ENCODE data around the gene SLC22A6. TPM values are rescaled to one million over a fixed set of nuclear protein-coding genes. Genes with fewer than 3 reads are reported as not detected.

Gene SLC22A6
- total RNA-seq, 1 donor from 2014 or later, result not detected

DNA sequence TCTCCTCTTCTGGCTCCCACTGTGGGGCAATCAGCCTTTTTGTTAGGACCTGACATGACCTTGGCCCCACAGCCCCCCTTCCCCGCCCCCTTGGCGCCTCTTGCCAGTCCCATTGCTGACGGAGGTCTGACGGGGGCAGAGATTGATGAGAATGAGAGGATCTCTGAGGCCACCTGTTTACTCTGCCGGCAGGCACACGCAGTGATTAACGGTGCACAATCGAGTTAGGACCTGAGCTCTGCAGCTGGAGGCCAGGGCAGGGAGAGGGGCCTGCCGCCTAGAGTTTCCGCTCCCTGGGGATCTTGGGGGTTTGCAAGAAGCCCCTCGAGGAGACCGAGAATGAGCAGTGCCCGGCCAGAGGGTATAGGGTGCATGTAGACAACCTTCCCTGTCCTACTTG lies 56.8 kb downstream of the SLC22A6 start:
- peaks cover 27% of the 10 kb centered on the region for H3K4me1 ChIP-seq
- no peaks in the 10 kb centered on the region for H3K9me3 ChIP-seq
- H3K27me3 ChIP-seq, result peaks cover 12% of the 10 kb centered on the region
- intact Hi-C loops (cut with DNase I), result no loop called here
- no peak overlapping the region for H3K4me3 ChIP-seq
- no peak overlapping the region for H3K27ac ChIP-seq
- TF ChIP-seq, protein P1, sequence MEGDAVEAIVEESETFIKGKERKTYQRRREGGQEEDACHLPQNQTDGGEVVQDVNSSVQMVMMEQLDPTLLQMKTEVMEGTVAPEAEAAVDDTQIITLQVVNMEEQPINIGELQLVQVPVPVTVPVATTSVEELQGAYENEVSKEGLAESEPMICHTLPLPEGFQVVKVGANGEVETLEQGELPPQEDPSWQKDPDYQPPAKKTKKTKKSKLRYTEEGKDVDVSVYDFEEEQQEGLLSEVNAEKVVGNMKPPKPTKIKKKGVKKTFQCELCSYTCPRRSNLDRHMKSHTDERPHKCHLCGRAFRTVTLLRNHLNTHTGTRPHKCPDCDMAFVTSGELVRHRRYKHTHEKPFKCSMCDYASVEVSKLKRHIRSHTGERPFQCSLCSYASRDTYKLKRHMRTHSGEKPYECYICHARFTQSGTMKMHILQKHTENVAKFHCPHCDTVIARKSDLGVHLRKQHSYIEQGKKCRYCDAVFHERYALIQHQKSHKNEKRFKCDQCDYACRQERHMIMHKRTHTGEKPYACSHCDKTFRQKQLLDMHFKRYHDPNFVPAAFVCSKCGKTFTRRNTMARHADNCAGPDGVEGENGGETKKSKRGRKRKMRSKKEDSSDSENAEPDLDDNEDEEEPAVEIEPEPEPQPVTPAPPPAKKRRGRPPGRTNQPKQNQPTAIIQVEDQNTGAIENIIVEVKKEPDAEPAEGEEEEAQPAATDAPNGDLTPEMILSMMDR (IDR thresholded peaks at IDR 0.05), result no peak
- no peak for TF ChIP-seq POLR2AphosphoS5 (IDR thresholded peaks at IDR 0.05; ENCODE audit: insufficient read depth in 1 of 2, low read depth in 1 of 2)
- TF ChIP-seq POLR2A (IDR thresholded peaks at IDR 0.05), result no peak
- no peak for DNase-seq (ENCODE audit: extremely low spot score in 2 of 2)
- H3K36me3 ChIP-seq, result no peaks in the 10 kb centered on the region

DNA sequence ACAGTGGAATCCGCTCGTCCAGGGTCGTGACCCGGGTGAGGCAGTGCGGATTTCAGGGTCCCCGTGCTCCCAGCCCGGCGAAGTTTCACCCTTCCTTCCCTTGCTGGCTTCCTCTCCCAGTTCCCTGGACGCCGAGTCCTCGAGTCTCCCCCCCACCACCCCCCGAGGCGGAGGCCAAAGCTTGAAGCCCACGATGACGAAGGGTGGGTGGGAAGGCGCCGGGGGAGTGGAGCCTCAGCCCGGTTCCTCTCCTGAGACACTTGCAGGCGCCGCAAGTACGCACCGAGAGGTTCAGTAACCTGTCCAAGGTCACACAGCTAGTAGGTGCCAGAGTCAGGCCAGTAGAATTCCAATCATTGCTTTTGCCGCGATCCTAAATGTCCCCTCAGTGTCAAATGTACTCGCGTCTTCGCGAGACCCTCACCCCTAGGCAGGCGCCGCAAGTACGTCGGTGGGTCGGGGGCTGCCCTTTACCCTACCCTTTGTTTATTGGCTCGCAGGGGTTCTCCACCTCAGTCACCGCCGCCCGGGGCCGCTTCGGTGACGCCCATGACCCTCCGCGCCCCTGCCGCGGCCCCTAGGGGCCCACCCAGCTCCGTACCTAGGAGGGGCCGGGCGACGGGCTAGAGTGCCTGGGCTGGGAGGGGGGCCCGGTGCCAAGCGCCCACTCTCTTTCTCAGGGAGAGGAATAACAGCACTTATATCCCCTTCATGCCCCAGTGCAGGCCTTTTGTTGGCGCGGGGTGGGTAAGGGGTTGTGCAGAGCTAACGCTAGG lies 57.9 kb downstream of the SLC22A6 start:
- no peaks in the 10 kb centered on the region for H3K36me3 ChIP-seq
- H3K9me3 ChIP-seq, result no peaks in the 10 kb centered on the region
- no peak overlapping the region for H3K27ac ChIP-seq
- peak overlapping the region; percentile 30 to 45 for H3K4me3 ChIP-seq
- peaks cover 32% of the 10 kb centered on the region for H3K4me1 ChIP-seq
- no peak for DNase-seq (ENCODE audit: extremely low spot score in 2 of 2)
- H3K27me3 ChIP-seq, result peaks cover 12% of the 10 kb centered on the region
- TF ChIP-seq POLR2A (IDR thresholded peaks at IDR 0.05) (no peak), POLR2AphosphoS5 (IDR thresholded peaks at IDR 0.05; ENCODE audit: insufficient read depth in 1 of 2, low read depth in 1 of 2) (no peak)
- TF ChIP-seq, protein P1 (IDR thresholded peaks at IDR 0.05), result no peak
- intact Hi-C loops (cut with DNase I), result no loop called here

Small RNA genes within 50 kb of the gene (small RNA-seq; reads per million reads assigned to genes)
- not detected for gene RN7SL259P

Other genes starting within 250 kb of the SLC22A6 start
- gene ZBTB3, start 230.8 kb downstream of the SLC22A6 start, total RNA-seq, result 6.1 TPM
- 52.8 TPM for gene POLR2G, start 223.4 kb downstream of the SLC22A6 start, total RNA-seq
- gene TAF6L, start 213.6 kb downstream of the SLC22A6 start, total RNA-seq, result 24.8 TPM
- 61.9 TPM for gene TMEM179B, start 197.6 kb downstream of the SLC22A6 start, total RNA-seq
- 19.6 TPM for gene TMEM223, start 193.0 kb downstream of the SLC22A6 start, total RNA-seq
- 64.1 TPM for gene NXF1, start 179.5 kb downstream of the SLC22A6 start, total RNA-seq
- gene STX5, start 152.9 kb downstream of the SLC22A6 start, total RNA-seq, result 35.6 TPM
- gene TEX54, start 152.1 kb downstream of the SLC22A6 start, total RNA-seq, result not detected
- 51.8 TPM for gene WDR74, start 145.4 kb downstream of the SLC22A6 start, total RNA-seq
- 169 TPM for gene SLC3A2, start 104.1 kb downstream of the SLC22A6 start, total RNA-seq
- gene CHRM1, start 63.6 kb downstream of the SLC22A6 start, total RNA-seq, result not detected
- gene SLC22A8, start 30.9 kb upstream of the SLC22A6 start, total RNA-seq, result not detected
- gene SLC22A24, start 159.3 kb upstream of the SLC22A6 start, total RNA-seq, result not detected